ENCODE results near the gene PTCH1.
A peak's percentile ranks its signal among the peaks of the same experiment; 100 is the strongest.

PTCH1 gene

DNA sequence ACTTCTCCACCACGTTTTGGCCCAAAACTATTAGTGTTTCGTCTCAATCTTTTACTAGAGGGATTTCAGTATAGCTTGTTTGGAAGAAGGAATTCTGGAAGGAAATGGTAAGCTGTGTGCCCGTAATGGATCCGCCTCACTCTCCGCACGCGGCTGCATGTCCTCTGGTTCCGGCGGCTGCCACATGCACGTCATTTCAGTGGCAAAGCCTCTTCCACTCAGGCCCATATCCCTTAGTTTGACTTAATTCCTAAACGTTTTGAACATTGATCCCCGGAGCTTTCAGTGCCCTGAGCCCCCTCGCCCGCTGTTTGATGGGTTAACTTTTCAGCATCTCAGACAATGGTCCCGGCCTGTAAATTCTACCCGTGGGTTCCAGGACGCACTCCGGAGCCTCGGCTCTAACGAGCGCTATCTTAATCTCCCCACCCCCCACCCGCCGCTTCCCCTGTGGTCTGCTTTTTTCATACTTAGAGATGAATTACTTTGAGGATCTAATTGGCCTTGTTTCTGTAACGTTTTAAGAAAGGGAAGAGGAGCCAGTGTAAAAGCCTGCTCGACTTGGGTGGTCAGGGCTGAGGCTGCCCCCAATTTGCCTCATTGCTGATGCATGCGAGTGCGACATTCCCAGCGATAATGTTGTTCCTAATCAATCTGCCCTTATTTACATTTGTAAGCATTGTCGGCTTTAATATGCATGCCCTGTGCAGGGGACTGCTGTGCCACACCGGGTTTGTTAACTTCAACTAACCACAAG lies 4.6 kb downstream of the PTCH1 start:
- DNase-seq (ENCODE audit: low read depth) = peak; percentile 17

GRCh38 chr9:95511616-95511931 lies 5.2 kb downstream of the PTCH1 start:
- no peak for DNase-seq (ENCODE audit: low read depth)

DNA sequence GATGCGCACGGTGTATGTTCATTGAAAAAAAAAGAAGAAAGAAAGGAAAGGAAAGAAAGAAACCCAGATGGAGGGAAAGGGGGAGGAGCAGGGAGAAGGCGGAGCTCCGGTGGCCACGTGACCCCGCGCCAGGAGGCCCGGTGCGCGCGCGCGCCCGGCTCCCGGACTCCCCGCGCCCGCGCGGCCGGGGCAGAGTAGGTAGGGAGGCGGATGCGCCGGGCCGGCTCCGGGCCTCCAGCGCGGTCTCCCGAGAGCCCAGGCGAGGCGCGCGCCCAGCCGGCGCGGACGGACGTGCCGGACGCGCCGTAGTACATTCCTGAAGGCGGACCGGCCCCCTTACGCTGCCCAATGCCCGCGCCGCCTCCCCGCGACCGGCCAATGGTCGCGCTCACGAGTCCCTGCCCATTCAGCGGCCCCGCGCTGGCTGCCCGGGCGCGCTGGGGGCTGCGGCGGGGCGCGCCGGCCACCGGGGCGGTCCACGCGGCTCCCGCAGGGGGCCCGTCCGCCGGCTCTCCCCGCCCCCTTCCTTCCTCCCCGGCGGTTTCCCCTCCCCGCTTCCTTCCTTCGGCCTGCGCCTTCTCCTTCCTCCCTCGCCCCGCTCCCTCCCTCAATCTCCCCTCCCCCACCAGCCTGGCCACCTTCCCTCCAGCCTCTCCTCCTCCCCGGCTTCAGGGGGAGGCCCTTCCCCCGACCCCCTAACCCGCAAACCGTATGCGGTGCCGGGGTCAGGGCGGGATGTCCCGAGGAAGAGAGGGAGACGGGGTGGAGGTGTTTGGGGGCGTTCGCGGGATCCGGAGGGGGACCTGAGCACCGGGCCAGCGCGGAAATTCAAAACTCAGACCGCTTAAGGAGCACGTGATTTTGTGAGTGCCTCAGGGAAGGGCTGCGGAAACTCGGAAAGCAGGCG lies 5.8 kb downstream of the PTCH1 start:
- peak; percentile 97 for DNase-seq (ENCODE audit: low read depth)

GRCh38 chr9:95509851-95510708 lies 6.7 kb downstream of the PTCH1 start:
- no peak for DNase-seq (ENCODE audit: low read depth)

GRCh38 chr9:95508968-95509850 lies 7.6 kb downstream of the PTCH1 start:
- peak; percentile 89 for DNase-seq (ENCODE audit: low read depth)

DNA sequence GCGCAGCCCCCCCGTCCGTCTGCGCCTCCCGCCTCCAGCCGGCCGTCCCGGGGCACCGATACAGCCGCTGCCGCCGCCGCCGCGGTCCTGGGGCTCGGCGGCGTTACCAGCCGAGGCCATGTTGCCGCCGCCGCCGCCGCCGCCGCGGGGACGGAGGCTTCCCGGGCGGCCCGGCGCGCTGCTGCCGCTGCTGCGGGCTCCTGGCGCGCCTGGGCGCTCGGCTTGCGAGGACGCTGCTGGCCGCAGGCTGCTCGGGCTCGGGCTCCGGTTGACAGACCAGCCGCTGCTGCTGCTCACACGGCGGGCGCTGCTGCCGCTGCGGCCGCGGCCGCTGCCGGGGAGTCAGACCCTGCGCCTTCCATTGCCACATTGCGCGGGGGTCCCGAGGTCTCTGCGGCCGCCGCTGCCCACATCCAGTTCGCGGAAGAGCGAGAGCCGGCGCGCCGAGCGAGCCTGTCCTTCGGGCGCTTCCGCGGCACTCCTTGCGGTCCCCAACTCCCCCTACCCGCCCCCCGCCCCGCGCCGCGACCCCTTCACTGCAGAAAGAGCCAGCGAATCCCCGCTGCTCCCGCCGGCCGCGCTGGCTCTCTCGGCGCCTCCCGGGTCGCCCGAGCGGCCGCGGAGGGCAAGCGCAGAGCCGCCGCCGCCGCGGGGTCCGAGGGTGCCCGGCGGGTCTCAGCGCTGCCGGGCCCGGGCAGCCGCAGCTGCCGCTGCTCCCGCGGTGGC lies 8.4 kb downstream of the PTCH1 start:
- peak; percentile 30 for DNase-seq (ENCODE audit: low read depth)

DNA sequence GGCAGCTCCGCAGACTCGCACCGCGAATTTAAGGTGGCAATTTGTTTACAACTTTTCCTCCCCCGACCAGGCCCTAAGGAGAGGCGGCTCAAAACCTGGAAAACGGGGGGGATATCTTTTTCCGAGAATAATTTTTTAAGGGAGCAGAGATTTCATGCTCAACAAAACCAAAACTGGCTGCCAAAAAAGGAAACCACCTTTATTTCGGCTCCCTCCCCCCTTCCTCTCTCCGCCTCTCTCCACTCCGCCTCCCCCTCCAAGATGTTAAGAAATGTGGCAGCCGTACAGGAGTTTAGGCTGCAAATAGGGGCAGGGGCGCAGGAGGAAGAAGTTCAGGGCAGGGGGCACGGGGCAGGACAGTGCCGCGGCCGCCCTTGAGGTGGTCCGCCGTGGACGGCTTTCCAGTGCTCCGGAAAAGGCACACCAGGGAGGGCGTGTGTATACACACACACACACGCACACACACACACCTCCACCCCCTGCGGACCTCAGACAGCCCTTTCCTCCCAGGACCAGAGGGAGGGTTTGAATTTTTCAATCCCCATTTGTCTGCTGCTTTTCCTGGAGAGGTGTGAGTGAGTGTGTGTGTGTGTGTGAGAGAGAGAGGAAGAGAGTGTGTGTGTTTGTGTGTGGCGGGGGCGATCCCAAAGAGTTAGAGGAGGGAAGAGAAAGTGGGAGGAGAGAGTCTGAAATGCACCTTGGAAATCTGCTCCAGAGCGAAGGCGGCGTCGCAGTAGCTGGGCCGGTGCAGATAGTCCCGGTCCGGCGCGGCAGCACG lies 9.1 kb downstream of the PTCH1 start:
- peak; percentile 69 for DNase-seq (ENCODE audit: low read depth)

GRCh38 chr9:95506678-95507463 lies 9.9 kb downstream of the PTCH1 start:
- DNase-seq (ENCODE audit: low read depth) = peak; percentile 77

- DNase-seq (ENCODE audit: low read depth) = peak; percentile 53
These were observed 10.4 kb downstream of the PTCH1 start for GRCh38 chr9:95506428-95506677.

GRCh38 chr9:95505717-95506427 lies 10.9 kb downstream of the PTCH1 start:
- peak; percentile 53 for DNase-seq (ENCODE audit: low read depth)

GRCh38 chr9:95505072-95505716 lies 11.6 kb downstream of the PTCH1 start:
- DNase-seq (ENCODE audit: low read depth) = no peak

- peak; percentile 68 for DNase-seq (ENCODE audit: low read depth)
These were observed 12.5 kb downstream of the PTCH1 start for GRCh38 chr9:95504053-95504963.

DNA sequence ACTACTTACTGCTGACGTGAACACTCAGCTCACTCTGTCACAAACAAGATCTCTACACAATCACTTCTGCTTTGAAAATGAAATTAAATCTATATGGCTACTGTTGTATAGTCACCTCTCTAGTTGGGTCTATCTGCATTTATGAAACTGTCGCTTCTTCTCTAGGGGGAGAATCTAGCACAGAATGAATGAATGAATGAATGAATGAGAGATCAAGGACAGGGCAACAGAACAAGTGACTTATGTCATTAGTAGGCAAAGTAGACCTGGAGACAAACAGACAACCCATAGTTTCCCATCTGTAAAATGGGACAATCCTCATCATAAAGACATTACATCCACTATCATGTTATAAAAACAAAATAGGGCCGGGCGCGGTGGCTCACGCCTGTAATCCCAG lies 13.4 kb downstream of the PTCH1 start:
- no peak for DNase-seq (ENCODE audit: low read depth)

DNA sequence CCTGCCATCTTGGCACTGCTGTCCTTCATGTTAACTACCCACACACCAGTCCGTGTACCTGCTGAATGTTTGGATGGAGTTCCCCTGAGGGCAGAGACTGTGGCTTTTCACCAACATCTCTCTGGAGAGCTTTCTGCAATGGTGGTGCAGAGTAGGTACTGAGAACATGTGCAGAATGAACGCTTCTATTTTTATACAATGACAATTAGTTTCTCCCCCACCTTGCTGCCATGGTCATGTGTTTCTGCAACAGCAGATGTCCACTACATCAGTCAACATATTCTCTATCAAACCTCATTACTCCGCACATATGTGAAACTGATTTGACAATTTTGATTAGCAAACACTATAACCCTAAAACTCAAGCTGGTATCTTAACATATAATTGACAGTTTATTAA lies 14.5 kb downstream of the PTCH1 start:
- DNase-seq (ENCODE audit: low read depth) = no peak

DNA sequence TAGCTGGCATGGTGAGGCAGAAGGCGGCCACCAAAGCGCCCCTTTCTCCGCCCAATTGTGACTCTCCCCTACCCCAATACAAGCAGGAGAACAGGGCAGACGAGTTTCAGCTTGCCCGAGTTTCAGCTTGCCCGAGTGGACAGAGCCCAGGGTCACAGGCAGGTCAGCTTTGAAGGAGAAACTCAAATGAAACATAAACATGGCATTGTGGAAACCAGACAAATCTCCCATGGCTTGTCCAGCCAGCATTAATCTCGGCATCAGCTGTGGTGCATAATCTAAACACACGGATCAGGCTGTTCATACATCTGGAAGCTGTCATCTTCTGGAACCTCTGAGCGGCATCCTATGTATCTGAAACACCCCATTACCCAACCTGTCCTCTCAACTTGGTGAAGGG lies 16.9 kb downstream of the PTCH1 start:
- DNase-seq (ENCODE audit: low read depth) = peak; percentile 37

GRCh38 chr9:95499046-95499676 lies 17.6 kb downstream of the PTCH1 start:
- DNase-seq (ENCODE audit: low read depth) = no peak

- peak; percentile 64 for DNase-seq (ENCODE audit: low read depth)
These were observed 18.1 kb downstream of the PTCH1 start for GRCh38 chr9:95498641-95499040.

Measured in EH (cell line).